Activated CD4-positive, alpha-beta T cell treated with anti-CD3 and anti-CD28 coated beads, Interleukin-2, amount 50 U/mL, for 4 hours (primary cell): ENCODE data around the gene GGT5.
"Not testable (repeated sequence)": the region's sequence is repeated elsewhere in the genome, so short reads cannot be mapped to it uniquely, and the experiment has no call there.

Experiments
- DNase-seq, 2 experiments: peaks; one replicate each; pipeline ENCODE4 v3.0.0-alpha.2; 2020

GGT5 gene

GRCh38 chr22:24200619-24201212 lies 44.2 kb downstream of the GGT5 start:
- no peak for DNase-seq

GRCh38 chr22:24198682-24199052 lies 46.2 kb downstream of the GGT5 start:
- DNase-seq = no peak

GRCh38 chr22:24191893-24192292 lies 53.0 kb downstream of the GGT5 start:
- no peak for DNase-seq

GRCh38 chr22:24191381-24191841 lies 53.5 kb downstream of the GGT5 start:
- DNase-seq = no peak

- no peak for DNase-seq
Observed at GRCh38 chr22:24190596-24191208, 54.2 kb downstream of the GGT5 start.

- DNase-seq = no peak
Observed at GRCh38 chr22:24190159-24190540, 54.7 kb downstream of the GGT5 start.

- peak in 1 of 2 experiments; percentile 25 for DNase-seq
Observed at GRCh38 chr22:24189249-24190158, 55.4 kb downstream of the GGT5 start.

GRCh38 chr22:24188705-24189248 lies 56.1 kb downstream of the GGT5 start:
- no peak for DNase-seq

GRCh38 chr22:24187731-24188644 lies 56.9 kb downstream of the GGT5 start:
- no peak for DNase-seq

GRCh38 chr22:24186892-24187670 lies 57.8 kb downstream of the GGT5 start:
- DNase-seq = no peak

- no peak for DNase-seq
Observed at GRCh38 chr22:24186352-24186740, 58.5 kb downstream of the GGT5 start.

GRCh38 chr22:24185501-24186351 lies 59.2 kb downstream of the GGT5 start:
- DNase-seq = no peak

GRCh38 chr22:24185001-24185500 lies 59.8 kb downstream of the GGT5 start:
- no peak for DNase-seq

GRCh38 chr22:24184057-24184798 lies 60.7 kb downstream of the GGT5 start:
- DNase-seq = no peak

GRCh38 chr22:24183321-24184031 lies 61.4 kb downstream of the GGT5 start:
- no peak for DNase-seq

GRCh38 chr22:24182900-24183246 lies 62.0 kb downstream of the GGT5 start:
- DNase-seq = not testable (repeated sequence)

GRCh38 chr22:24181996-24182899 lies 62.6 kb downstream of the GGT5 start:
- no peak for DNase-seq
